Brain microvascular endothelial cell (primary cell): ENCODE data around the gene CAMTA1.

Source experiments
- DNase-seq: peaks from one replicate; pipeline ENCODE4 v3.0.0-alpha.2; 2020
- H3K27ac ChIP-seq: fragments of 250-450 bp; sonication (Bioruptor Pico); 2 replicates; pipeline ENCODE4 v1.5.1; 2020; ENCODE audit warnings: mild to moderate bottlenecking, moderate library complexity
- H3K27me3 ChIP-seq: fragments of 250-450 bp; sonication (Bioruptor Pico); replicated peaks from 2 replicates; pipeline ENCODE4 v1.5.1; 2020; ENCODE audit warnings: mild to moderate bottlenecking
- H3K36me3 ChIP-seq: fragments of 250-450 bp; sonication (Bioruptor Pico); replicated peaks from 2 replicates; pipeline ENCODE4 v1.5.1; 2020; ENCODE audit warnings: mild to moderate bottlenecking
- H3K4me3 ChIP-seq: 2 replicates; pipeline ENCODE4 v1.5.1; 2011; ENCODE audit warnings: low read depth, mild to moderate bottlenecking, control low read depth, low read length, moderate library complexity
- CTCF ChIP-seq: IDR thresholded peaks from 2 replicates; pipeline ENCODE4 v1.5.1; 2011; ENCODE audit warnings: low read depth, mild to moderate bottlenecking, moderate library complexity, low read length, control low read depth, inconsistent platforms; ENCODE audit errors: missing control alignments
- in situ Hi-C: cut with HindIII; loops from 2 replicates; pipeline ENCODE4 v1.10.0; 2017; ENCODE audit warnings: low sequenced_read_pairs, low pct_ligation_motif_present

Gene CAMTA1

DNA sequence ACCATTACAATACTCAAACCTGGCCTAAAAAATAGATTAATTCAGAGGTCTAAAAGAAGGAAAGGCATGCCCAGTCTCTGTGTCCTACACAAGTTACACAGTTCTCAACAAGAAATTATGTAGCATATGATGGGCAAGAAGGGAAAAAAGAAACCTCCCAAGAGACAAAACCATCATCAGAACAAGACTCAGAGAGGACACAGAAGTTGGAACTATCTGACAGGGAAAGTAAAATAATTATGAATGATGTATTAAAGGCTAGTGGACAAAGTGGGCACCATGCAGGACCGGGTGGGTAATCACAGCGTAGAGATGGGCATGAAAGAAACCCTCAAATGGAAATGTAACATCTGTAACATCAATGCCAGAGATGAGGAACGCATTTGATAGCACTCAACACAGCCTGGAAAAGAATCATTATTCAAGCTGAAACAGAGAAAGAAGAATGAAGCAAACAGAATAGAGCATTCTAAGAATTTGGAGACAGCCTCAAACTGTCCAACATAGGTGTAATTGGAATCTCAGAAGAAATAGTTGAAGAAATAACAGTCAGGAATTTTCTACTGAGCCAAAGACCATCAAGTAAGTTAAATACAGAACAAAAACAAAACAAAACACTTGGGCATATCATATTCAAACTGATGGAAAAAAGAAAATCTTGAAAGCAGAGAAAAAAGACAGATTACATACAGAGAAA is 1028.6 kb downstream of the CAMTA1 start:
- no peak overlapping the region for H3K27ac ChIP-seq
- TF ChIP-seq CTCF: no peak
- H3K36me3 ChIP-seq: no peaks in the 10 kb centered on the region
- H3K4me3 ChIP-seq: no peak overlapping the region
- H3K27me3 ChIP-seq: no peaks in the 10 kb centered on the region
- DNase-seq: no peak
- in situ Hi-C loops: no loop called here
